Caco-2 (cell line): Measurements from ENCODE around the gene OPTN. TPM values are rescaled to one million over a fixed set of nuclear protein-coding genes. Genes with fewer than 3 reads are reported as not detected.

Experiments used
- BruUV-seq: library from RNA; stranded (reverse); fragments of 400-500 nt; replicated peaks from 2 replicates; lab custom pipeline; 2021; lab: Mats Ljungman, UMichigan
- CTCF ChIA-PET: fragments of 300-600 bp; sonication (Branson Sonifier 250); formaldehyde crosslinking; loops from one replicate; lab custom pipeline; 2022; ENCODE audit warnings: antibody characterized with exemption; lab: Charles Lee
- POLR2A ChIA-PET: fragments of 300-600 bp; sonication (Branson Sonifier 250); formaldehyde crosslinking; loops from one replicate; lab custom pipeline; 2022; ENCODE audit warnings: antibody characterized with exemption; lab: Charles Lee
- DNase-seq, 2 experiments: peaks; one replicate each; pipeline versions ENCODE4 v3.0.0 to v3.0.0-alpha.2; 2020 to 2022
- H3K27me3 ChIP-seq: replicated peaks from 2 replicates; pipeline ENCODE4 v1.6.0; 2011; ENCODE audit warnings: low read length; ENCODE audit not compliant: control insufficient read depth, insufficient read depth
- H3K36me3 ChIP-seq: 2 replicates; pipeline ENCODE4 v1.5.1; 2011; ENCODE audit warnings: low read length; ENCODE audit not compliant: control insufficient read depth, insufficient read depth
- H3K4me1 ChIP-seq: fragments of 250-450 bp; sonication (Bioruptor Pico); 2 replicates; pipeline ENCODE4 v1.5.1; 2020; ENCODE audit warnings: mild to moderate bottlenecking
- H3K4me3 ChIP-seq: 2 replicates; pipeline ENCODE4 v1.5.1; 2011; ENCODE audit warnings: low read depth, mild to moderate bottlenecking, control low read depth, low read length
- H3K9me3 ChIP-seq: fragments of 250-450 bp; sonication (Bioruptor Pico); 2 replicates; pipeline ENCODE4 v1.5.1; 2020; ENCODE audit warnings: mild to moderate bottlenecking, moderate library complexity
- H3K27ac Mint-ChIP-seq: one replicate; pipeline ENCODE4 v1.8.0; 2022; ENCODE audit warnings: mixed read lengths; ENCODE audit not compliant: unreplicated experiment
- H3K27me3 Mint-ChIP-seq: one replicate; pipeline ENCODE4 v1.8.0; 2022; ENCODE audit warnings: mixed read lengths; ENCODE audit not compliant: insufficient read depth, unreplicated experiment
- H3K36me3 Mint-ChIP-seq: one replicate; pipeline ENCODE4 v1.8.0; 2022; ENCODE audit warnings: mild to moderate bottlenecking, mixed read lengths; ENCODE audit not compliant: insufficient read depth, unreplicated experiment
- H3K4me1 Mint-ChIP-seq: one replicate; pipeline ENCODE4 v1.8.0; 2022; ENCODE audit warnings: low read depth, mixed read lengths; ENCODE audit not compliant: unreplicated experiment
- H3K4me3 Mint-ChIP-seq: one replicate; pipeline ENCODE4 v1.8.0; 2022; ENCODE audit warnings: mild to moderate bottlenecking, moderate library complexity, mixed read lengths; ENCODE audit not compliant: unreplicated experiment
- H3K9me3 Mint-ChIP-seq: one replicate; pipeline ENCODE4 v1.8.0; 2022; ENCODE audit warnings: mixed read lengths; ENCODE audit not compliant: unreplicated experiment
- CTCF ChIP-seq, 2 experiments: fragments of 200-600 bp in 1 of 2; IDR thresholded peaks; 1 replicate in 1 of 2; 2 replicates in 1 of 2; pipeline versions ENCODE4 v1.5.1 to v1.8.0; 2011 to 2022; ENCODE audit warnings: antibody characterized with exemption in 1 of 2, control low read depth in 1 of 2, inconsistent platforms in 1 of 2, low read depth in 1 of 2, low read length in 1 of 2, mild to moderate bottlenecking in 1 of 2, moderate library complexity in 1 of 2; ENCODE audit not compliant: insufficient read depth in 1 of 2, severe bottlenecking in 1 of 2, unreplicated experiment in 1 of 2
- intact Hi-C: fragments of 100-400 bp; cut with micrococcal nuclease; formaldehyde crosslinking; loops from one replicate; pipeline ENCODE4 v1.10.0; 2022; ENCODE audit not compliant: unreplicated experiment
- total RNA-seq: library from RNA; stranded (reverse); gene quantifications from 2 replicates; pipeline ENCODE4 v1.2.3, GENCODE V29; 2022

The OPTN gene
- total RNA-seq, 1 experiment from 2014 or later, result 59.6 TPM

GRCh38 chr10:13183625-13184024, 83.7 kb downstream of the OPTN start:
- no peak for DNase-seq
- H3K36me3 ChIP-seq, result peaks cover 2% of the 10 kb centered on the region
- ChIA-PET CTCF (no interaction called here), POLR2A (no interaction called here)
- no peak overlapping the region for H3K4me3 ChIP-seq
- Mint-ChIP-seq H3K4me1 (no peaks in the 10 kb centered on the region), H3K36me3 (peaks cover 83% of the 10 kb centered on the region), H3K9me3 (no peaks in the 10 kb centered on the region), H3K27me3 (no peaks in the 10 kb centered on the region), H3K27ac (no peak overlapping the region), H3K4me3 (no peak overlapping the region)
- no peaks in the 10 kb centered on the region for H3K27me3 ChIP-seq
- H3K4me1 ChIP-seq, result no peaks in the 10 kb centered on the region
- no peaks in the 10 kb centered on the region for H3K9me3 ChIP-seq
- BruUV-seq, result no TSS peak
- intact Hi-C loops, result no loop called here
- no peak for TF ChIP-seq CTCF (IDR thresholded peaks at IDR 0.05; ENCODE audit: insufficient read depth in 1 of 2, low read depth in 1 of 2, low read length in 1 of 2, severe bottlenecking in 1 of 2, unreplicated experiment in 1 of 2)

GRCh38 chr10:13184276-13184675, 84.3 kb downstream of the OPTN start:
- BruUV-seq, result no TSS peak
- H3K9me3 ChIP-seq, result no peaks in the 10 kb centered on the region
- intact Hi-C loops, result no loop called here
- no peaks in the 10 kb centered on the region for H3K4me1 Mint-ChIP-seq
- ChIA-PET CTCF (no interaction called here), POLR2A (no interaction called here)
- TF ChIP-seq CTCF (IDR thresholded peaks at IDR 0.05; ENCODE audit: insufficient read depth in 1 of 2, low read depth in 1 of 2, low read length in 1 of 2, severe bottlenecking in 1 of 2, unreplicated experiment in 1 of 2), result no peak
- peaks cover 4% of the 10 kb centered on the region for H3K36me3 ChIP-seq
- H3K27me3 ChIP-seq, result no peaks in the 10 kb centered on the region
- no peaks in the 10 kb centered on the region for H3K4me1 ChIP-seq
- no peak for DNase-seq
- peaks cover 78% of the 10 kb centered on the region for H3K36me3 Mint-ChIP-seq
- H3K9me3 Mint-ChIP-seq, result no peaks in the 10 kb centered on the region
- no peak overlapping the region for H3K27ac Mint-ChIP-seq
- H3K27me3 Mint-ChIP-seq, result no peaks in the 10 kb centered on the region
- no peak overlapping the region for H3K4me3 Mint-ChIP-seq
- no peak overlapping the region for H3K4me3 ChIP-seq

GRCh38 chr10:13184730-13185514, 85.0 kb downstream of the OPTN start:
- intact Hi-C loops, result no loop called here
- DNase-seq, result no peak
- Mint-ChIP-seq H3K27me3 (no peaks in the 10 kb centered on the region), H3K36me3 (peaks cover 83% of the 10 kb centered on the region), H3K27ac (no peak overlapping the region), H3K4me1 (no peaks in the 10 kb centered on the region), H3K9me3 (no peaks in the 10 kb centered on the region), H3K4me3 (no peak overlapping the region)
- H3K36me3 ChIP-seq, result peaks cover 4% of the 10 kb centered on the region
- no peak overlapping the region for H3K4me3 ChIP-seq
- H3K4me1 ChIP-seq, result no peaks in the 10 kb centered on the region
- ChIA-PET POLR2A (no interaction called here), CTCF (no interaction called here)
- H3K9me3 ChIP-seq, result no peaks in the 10 kb centered on the region
- H3K27me3 ChIP-seq, result no peaks in the 10 kb centered on the region
- BruUV-seq, result no TSS peak
- TF ChIP-seq CTCF (IDR thresholded peaks at IDR 0.05; ENCODE audit: insufficient read depth in 1 of 2, low read depth in 1 of 2, low read length in 1 of 2, severe bottlenecking in 1 of 2, unreplicated experiment in 1 of 2), result no peak
